Ovary (tissue), 9 donors: ENCODE measurements around the gene ZNF423. TPM values are rescaled to one million over a fixed set of nuclear protein-coding genes. Genes with fewer than 3 reads are reported as not detected.
A peak's percentile ranks its signal among the peaks of the same experiment; 100 is the strongest.

Source experiments
- DNase-seq, 5 donors: peaks; one replicate each; pipeline ENCODE4 v3.0.0-alpha.2; 2019 to 2020
- H3K27ac ChIP-seq, 2 donors: fragments of 200-600 bp; one replicate each; pipeline versions ENCODE4 v1.5.1 to v1.8.0; 2019 to 2022
- H3K27me3 ChIP-seq: fragments of 200-600 bp; one replicate; pipeline ENCODE4 v1.8.0; 2022
- H3K36me3 ChIP-seq: fragments of 200-600 bp; sonication (generic); one replicate; pipeline ENCODE4 v1.5.1; 2019
- H3K4me1 ChIP-seq: one replicate; pipeline ENCODE4 v1.8.1; 2013; ENCODE audit warnings: mild to moderate bottlenecking, moderate library complexity; ENCODE audit not compliant: insufficient read depth
- H3K4me3 ChIP-seq: fragments of 200-600 bp; sonication (generic); one replicate; pipeline ENCODE4 v1.5.1; 2017
- H3K9me3 ChIP-seq, 2 donors: fragments of 200-600 bp in 1 of 2; sonication (generic) in 1 of 2; one replicate each; pipeline versions ENCODE4 v1.5.1 to v1.8.1; 2013 to 2019; ENCODE audit warnings: mild to moderate bottlenecking in 1 of 2, moderate library complexity in 1 of 2
- EP300 ChIP-seq: sonication (generic); formaldehyde crosslinking; IDR thresholded peaks from one replicate; pipeline ENCODE4 v1.6.1; 2017; ENCODE audit warnings: antibody characterized with exemption
- POLR2A ChIP-seq: fragments of 450-650 bp; IDR thresholded peaks from one replicate; pipeline ENCODE4 v1.6.1; 2017; ENCODE audit warnings: antibody characterized with exemption, mild to moderate bottlenecking, moderate library complexity
- WGBS, 3 donors: extraction: QIAGEN DNeasy Blood & Tissue Kit in 1 of 3; methylation state at CpG; one replicate each; pipeline versions ENCODE4 v1.1.5 to v1.1.7; 2013 to 2017; 5-methylcytosine and 5-hydroxymethylcytosine counted together
- intact Hi-C, 4 donors: fragments of 100-400 bp; cut with DNase I; formaldehyde crosslinking; loops; one replicate each; pipeline versions ENCODE4 v1.11.0 to v1.15.1; 2022 to 2023
- polyA plus RNA-seq, 2 donors: library from polyadenylated mRNA; stranded (reverse); fragments of 200-250 nt in 1 of 2; fragments of 350-450 nt in 1 of 2; fragmentation: Illumina TruSeq in 1 of 2; extraction: RNeasy Lipid Tissue Mini Kit (QIAGEN cat#74804) in 1 of 2; gene quantifications; one replicate each; pipeline ENCODE4 v1.2.3, GENCODE V29; 2013 to 2014
- total RNA-seq, 7 donors: library from RNA; depleted of rRNA in 2 of 7; stranded (reverse); fragments of >200 nt in 2 of 7; fragmentation: NEBNext Ultra II Directional in 3 of 7; extraction: Animal tissue kit (Norgen Biotek cat#: 25700) in 3 of 7; gene quantifications; one replicate each; pipeline versions ENCODE4 v1.1.0 to v1.2.4, GENCODE V29; 2016 to 2023
- TF ChIP-seq, protein P1 (sequence below), 3 donors: fragments of 450-650 bp in 2 of 3; fragments of 200-600 bp in 1 of 3; IDR thresholded peaks; one replicate each; pipeline versions ENCODE4 v1.5.1 to v1.8.0; 2016 to 2022; ENCODE audit warnings: antibody characterized with exemption in 3 of 3, mild to moderate bottlenecking in 1 of 3
- donor health status: DM: no; HTN: no; CAD: no; lungs with moderate emphysema.
- donor health status: DM: no; HTN: no; CAD: no.
- donor health status: Bipolar disorder and iron deficiency.
- donor health status: DM: yes; HTN: yes; CAD: no.
- donor health status: DM: no; HTN: no; CAD: no.
- donor health status: DM: yes; HTN: yes; CAD: no.

The ZNF423 gene
- total and polyA plus RNA-seq, 9 donors = 3.3 to 40.3 (median 12.4) TPM

- Histone ChIP-seq H3K36me3 (no peaks in the 10 kb centered on the region), H3K9me3 (no peaks in the 10 kb centered on the region), H3K4me3 (no peak overlapping the region), H3K27me3 (no peaks in the 10 kb centered on the region), H3K4me1 (no peaks in the 10 kb centered on the region), H3K27ac (no peak overlapping the region)
- TF ChIP-seq, protein P1, sequence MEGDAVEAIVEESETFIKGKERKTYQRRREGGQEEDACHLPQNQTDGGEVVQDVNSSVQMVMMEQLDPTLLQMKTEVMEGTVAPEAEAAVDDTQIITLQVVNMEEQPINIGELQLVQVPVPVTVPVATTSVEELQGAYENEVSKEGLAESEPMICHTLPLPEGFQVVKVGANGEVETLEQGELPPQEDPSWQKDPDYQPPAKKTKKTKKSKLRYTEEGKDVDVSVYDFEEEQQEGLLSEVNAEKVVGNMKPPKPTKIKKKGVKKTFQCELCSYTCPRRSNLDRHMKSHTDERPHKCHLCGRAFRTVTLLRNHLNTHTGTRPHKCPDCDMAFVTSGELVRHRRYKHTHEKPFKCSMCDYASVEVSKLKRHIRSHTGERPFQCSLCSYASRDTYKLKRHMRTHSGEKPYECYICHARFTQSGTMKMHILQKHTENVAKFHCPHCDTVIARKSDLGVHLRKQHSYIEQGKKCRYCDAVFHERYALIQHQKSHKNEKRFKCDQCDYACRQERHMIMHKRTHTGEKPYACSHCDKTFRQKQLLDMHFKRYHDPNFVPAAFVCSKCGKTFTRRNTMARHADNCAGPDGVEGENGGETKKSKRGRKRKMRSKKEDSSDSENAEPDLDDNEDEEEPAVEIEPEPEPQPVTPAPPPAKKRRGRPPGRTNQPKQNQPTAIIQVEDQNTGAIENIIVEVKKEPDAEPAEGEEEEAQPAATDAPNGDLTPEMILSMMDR (IDR thresholded peaks at IDR 0.05) = no peak
- no peak for TF ChIP-seq EP300
- TF ChIP-seq POLR2A = no peak
- intact Hi-C loops = no loop called here
- 75 to 78% (median 77%) methylated on average over 17 of the region's 17 CpGs for WGBS, 3 donors
- DNase-seq = no peak
Observed at GRCh38 chr16:49503256-49504022, 352.5 kb downstream of the ZNF423 start.

DNA sequence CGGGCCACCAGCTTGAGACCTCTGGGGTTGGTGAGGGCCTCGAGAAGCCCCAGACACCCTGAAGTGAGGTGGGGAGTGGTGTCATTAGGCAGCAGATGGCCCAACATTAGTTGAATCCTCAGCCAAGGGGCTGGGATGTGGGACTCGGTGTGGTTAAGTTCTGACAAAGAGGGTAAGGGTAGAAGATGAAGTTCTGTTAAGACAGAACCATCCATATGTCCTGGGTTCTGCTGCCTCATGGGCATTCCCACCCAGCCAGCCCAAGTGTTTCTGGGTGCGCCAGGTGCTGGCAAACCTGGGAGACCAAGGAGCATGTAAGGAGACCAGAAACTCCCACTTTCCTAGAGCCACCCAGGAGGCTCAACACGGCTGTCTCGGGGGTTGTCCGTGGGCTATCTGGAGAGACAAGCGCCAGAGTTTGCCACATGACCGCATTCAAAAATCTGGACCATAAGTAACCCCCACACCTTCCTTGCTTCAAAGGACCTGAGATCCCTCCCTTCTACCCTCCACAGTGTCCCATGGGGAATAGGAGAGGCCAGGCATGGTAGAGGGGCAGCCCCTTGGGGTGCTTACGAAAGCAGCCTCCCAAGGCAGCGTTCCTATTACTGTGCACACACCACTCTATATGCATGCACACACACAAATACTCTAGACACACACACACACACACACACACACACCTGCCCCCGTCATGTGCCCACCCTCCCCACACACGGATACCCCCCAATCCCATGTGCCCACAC is 353.6 kb downstream of the ZNF423 start:
- H3K4me1 ChIP-seq = no peaks in the 10 kb centered on the region
- no peak for DNase-seq

DNA sequence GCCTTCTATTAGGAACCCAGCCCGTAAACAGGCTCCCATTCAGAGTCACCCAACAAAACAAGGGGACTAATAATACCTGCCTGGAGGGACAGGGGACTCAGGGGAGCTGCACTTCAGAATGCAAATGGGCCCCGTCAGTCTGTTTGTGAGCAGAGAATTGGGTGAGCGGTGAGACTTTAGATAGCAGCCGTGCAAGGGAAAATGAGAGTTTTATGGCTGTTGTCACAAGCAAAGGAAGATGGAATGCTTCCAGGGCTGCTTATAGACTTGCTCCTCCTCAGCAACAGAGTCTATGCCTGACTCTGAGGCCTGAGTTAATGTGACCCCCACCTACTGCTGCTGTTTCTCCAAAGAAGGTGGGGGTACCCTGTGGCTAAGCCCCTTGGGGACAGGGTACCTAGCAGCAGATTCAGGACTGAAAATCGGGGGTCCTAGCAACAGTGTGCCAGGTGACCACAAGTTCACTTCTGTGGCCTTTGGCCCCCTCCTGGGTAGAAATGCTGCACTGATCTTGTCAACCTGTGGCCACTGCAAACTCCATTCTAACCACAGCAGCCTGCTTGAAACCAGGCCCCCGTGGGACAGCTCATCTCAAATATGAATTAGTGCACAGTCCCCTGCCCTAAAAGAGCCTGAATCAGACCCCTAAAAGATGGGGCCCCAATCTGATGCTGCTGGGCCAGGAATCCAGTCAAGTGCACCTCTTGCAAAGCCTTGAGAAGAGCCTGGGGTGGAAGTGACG is 355.9 kb downstream of the ZNF423 start:
- 88 to 93% (median 91%) methylated on average over 7 of the region's 7 CpGs for WGBS, 3 donors
- Histone ChIP-seq H3K27ac (no peak overlapping the region), H3K9me3 (no peaks in the 10 kb centered on the region), H3K4me3 (no peak overlapping the region), H3K36me3 (no peaks in the 10 kb centered on the region), H3K27me3 (no peaks in the 10 kb centered on the region), H3K4me1 (no peaks in the 10 kb centered on the region)
- no peak for DNase-seq
- TF ChIP-seq, protein P1 (IDR thresholded peaks at IDR 0.05) = no peak
- TF ChIP-seq EP300 (no peak), POLR2A (no peak)
- intact Hi-C loops = loop anchor here (5.0 to 10.0 kb wide), 4 partner anchors 92 to 375 kb away; no protein-coding TSS in a partner anchor

More for the DNA sequence above, 353.6 kb downstream of the ZNF423 start:
- 90 to 95% (median 92%) methylated on average over 13 of the region's 13 CpGs for WGBS, 3 donors
- Histone ChIP-seq H3K9me3 (no peaks in the 10 kb centered on the region), H3K27me3 (no peaks in the 10 kb centered on the region), H3K4me3 (no peak overlapping the region), H3K36me3 (no peaks in the 10 kb centered on the region), H3K27ac (no peak overlapping the region)
- no peak for TF ChIP-seq EP300
- no peak for TF ChIP-seq POLR2A
- TF ChIP-seq, protein P1 (IDR thresholded peaks at IDR 0.05) = no peak
- intact Hi-C loops = no loop called here

GRCh38 chr16:49499414-49499785 is 356.5 kb downstream of the ZNF423 start:
- Histone ChIP-seq H3K4me3 (no peak overlapping the region), H3K36me3 (no peaks in the 10 kb centered on the region), H3K27me3 (no peaks in the 10 kb centered on the region), H3K27ac (no peak overlapping the region), H3K9me3 (no peaks in the 10 kb centered on the region), H3K4me1 (no peaks in the 10 kb centered on the region)
- WGBS, 3 donors = 91 to 95% (median 94%) methylated on average over 10 of the region's 10 CpGs
- intact Hi-C loops = loop anchor here (5.0 to 10.0 kb wide), 4 partner anchors 93 to 375 kb away; no protein-coding TSS in a partner anchor
- peak in 1 of 5 donors; percentile 4 for DNase-seq
- TF ChIP-seq, protein P1 (IDR thresholded peaks at IDR 0.05) = no peak
